A673 (cell line): ENCODE data around the gene HYCC2. TPM values are rescaled to one million over a fixed set of nuclear protein-coding genes. Genes with fewer than 3 reads are reported as not detected.
A peak's percentile ranks its signal among the peaks of the same experiment; 100 is the strongest.
"Not testable (repeated sequence)": the region's sequence is repeated elsewhere in the genome, so short reads cannot be mapped to it uniquely, and the experiment has no call there.

Experiments
- BruUV-seq: library from RNA; stranded (reverse); fragments of 400-500 nt; replicated peaks from 2 replicates; lab custom pipeline; 2021; lab: Mats Ljungman, UMichigan
- CTCF ChIA-PET: fragments of 300-600 bp; sonication (Branson Sonifier 250); formaldehyde crosslinking; loops from one replicate; lab custom pipeline; 2022; ENCODE audit warnings: antibody characterized with exemption; lab: Charles Lee
- POLR2A ChIA-PET: fragments of 300-600 bp; sonication (Branson Sonifier 250); formaldehyde crosslinking; loops from one replicate; lab custom pipeline; 2022; ENCODE audit warnings: antibody characterized with exemption; ENCODE audit not compliant: low non-redundant PET; lab: Charles Lee
- DNase-seq: peaks from one replicate; pipeline ENCODE4 v3.0.0-alpha.2; 2015; ENCODE audit warnings: low spot score
- H3K27ac ChIP-seq: fragments of 200-600 bp; sonication (generic); 2 replicates; pipeline ENCODE4 v1.5.1; 2016; ENCODE audit warnings: mixed run types, low read depth, mild to moderate bottlenecking, mixed read lengths, antibody characterized with exemption, low read length; ENCODE audit not compliant: poor library complexity, severe bottlenecking
- H3K27me3 ChIP-seq: fragments of 200-600 bp; sonication (generic); replicated peaks from 2 replicates; pipeline ENCODE4 v1.6.1; 2017; ENCODE audit warnings: mixed run types, low read depth, mild to moderate bottlenecking, mixed read lengths, antibody characterized with exemption, low read length; ENCODE audit not compliant: insufficient read depth, poor library complexity
- H3K36me3 ChIP-seq: fragments of 200-600 bp; sonication (generic); 2 replicates; pipeline ENCODE4 v1.6.1; 2016; ENCODE audit warnings: mixed run types, mild to moderate bottlenecking, mixed read lengths, antibody characterized with exemption, low read length; ENCODE audit not compliant: insufficient read depth, poor library complexity, severe bottlenecking
- H3K4me1 ChIP-seq: fragments of 200-600 bp; sonication (generic); 2 replicates; pipeline ENCODE4 v1.6.1; 2017; ENCODE audit warnings: mixed run types, mild to moderate bottlenecking, mixed read lengths, antibody characterized with exemption, low read length; ENCODE audit not compliant: insufficient read depth, poor library complexity, severe bottlenecking
- H3K4me3 ChIP-seq: fragments of 200-600 bp; sonication (generic); 2 replicates; pipeline ENCODE4 v1.5.1; 2016; ENCODE audit warnings: low read depth, mixed run types, mild to moderate bottlenecking, mixed read lengths, low read length; ENCODE audit not compliant: poor library complexity, severe bottlenecking
- H3K9me3 ChIP-seq: fragments of 200-600 bp; sonication (generic); 2 replicates; pipeline ENCODE4 v1.6.1; 2016; ENCODE audit warnings: mixed run types, low read depth, mild to moderate bottlenecking, mixed read lengths, antibody characterized with exemption, low read length; ENCODE audit not compliant: poor library complexity, severe bottlenecking
- CTCF ChIP-seq: fragments of 300-800, 200-600 bp; sonication (generic); conservative IDR thresholded peaks from 2 replicates; pipeline ENCODE4 v1.5.1; 2017; ENCODE audit warnings: low read depth, mild to moderate bottlenecking, antibody characterized with exemption, low read length, moderate library complexity, mixed read lengths
- EZH2 ChIP-seq: fragments of 200-600 bp; sonication (generic); IDR thresholded peaks from 2 replicates; pipeline ENCODE4 v1.6.1; 2017; ENCODE audit warnings: borderline replicate concordance, low read depth, mild to moderate bottlenecking, mixed read lengths, antibody characterized with exemption, low read length; ENCODE audit not compliant: poor library complexity, severe bottlenecking
- intact Hi-C: fragments of 100-400 bp; cut with micrococcal nuclease; formaldehyde crosslinking; loops from one replicate; pipeline ENCODE4 v1.10.0; 2022; ENCODE audit not compliant: unreplicated experiment
- total RNA-seq: library from RNA; stranded (reverse); gene quantifications from 2 replicates; pipeline ENCODE4 v1.2.3, GENCODE V29; 2021

Gene HYCC2
- total RNA-seq, 1 experiment from 2014 or later, result 18.4 TPM

GRCh38 chr2:201118121-201118960, 46.9 kb upstream of the HYCC2 start:
- CTCF ChIA-PET, result interaction anchor here (0.6 to 1.5 kb wide), 3 partner anchors 40 to 212 kb away, joined by 3 to 5 read pairs (median 4); no protein-coding TSS in a partner anchor
- no peaks in the 10 kb centered on the region for H3K9me3 ChIP-seq
- peak overlapping the region; percentile 98 for H3K27ac ChIP-seq
- BruUV-seq, result no TSS peak
- no peaks in the 10 kb centered on the region for H3K27me3 ChIP-seq
- peak; percentile 91 for DNase-seq
- H3K4me3 ChIP-seq, result peak overlapping the region; percentile 76
- POLR2A ChIA-PET, result no interaction called here
- peaks cover 23% of the 10 kb centered on the region for H3K4me1 ChIP-seq
- intact Hi-C loops, result loop anchor here (5.0 to 10.0 kb wide), 2 partner anchors 46 to 304 kb away; partner anchors contain the start of genes BZW1, HYCC2 and NDUFB3
- TF ChIP-seq EZH2 (no peak), CTCF (peak; percentile 59)
- H3K36me3 ChIP-seq, result no peaks in the 10 kb centered on the region

GRCh38 chr2:201117735-201118094, 46.2 kb upstream of the HYCC2 start:
- DNase-seq, H3K27me3 ChIP-seq, H3K36me3 ChIP-seq, POLR2A ChIA-PET, H3K9me3 ChIP-seq: not testable (repeated sequence)
- BruUV-seq, result TSS peak; percentile 36
- Histone ChIP-seq H3K27ac (peak overlapping the region; percentile 98), H3K4me3 (peak overlapping the region; percentile 76), H3K4me1 (peaks cover 19% of the 10 kb centered on the region)
- CTCF ChIA-PET, result interaction anchor here (0.7 to 1.5 kb wide), 3 partner anchors 17 to 60 kb away, joined by 3 to 5 read pairs (median 3); no protein-coding TSS in a partner anchor
- intact Hi-C loops, result loop anchor here (2.0 to 10.0 kb wide), 3 partner anchors 33 to 303 kb away; partner anchors contain the start of genes BZW1, HYCC2 and NDUFB3

- TF ChIP-seq CTCF, result peak; percentile 40; the same call in 1 of the 2 replicates
- no peak for TF ChIP-seq EZH2
- peaks cover 19% of the 10 kb centered on the region for H3K4me1 ChIP-seq
- DNase-seq, result peak; percentile 87
- no peaks in the 10 kb centered on the region for H3K9me3 ChIP-seq
- no peaks in the 10 kb centered on the region for H3K27me3 ChIP-seq
- CTCF ChIA-PET, result interaction anchor here (0.7 to 1.5 kb wide), 2 partner anchors 16 to 41 kb away, joined by 3 to 5 read pairs; no protein-coding TSS in a partner anchor
- H3K4me3 ChIP-seq, result peak overlapping the region; percentile 76
- BruUV-seq, result no TSS peak
- H3K27ac ChIP-seq, result peak overlapping the region; percentile 98
- POLR2A ChIA-PET, result no interaction called here
- intact Hi-C loops, result loop anchor here (2.0 to 10.0 kb wide), 3 partner anchors 34 to 302 kb away; partner anchors contain the start of genes BZW1, HYCC2 and NDUFB3
- no peaks in the 10 kb centered on the region for H3K36me3 ChIP-seq
Measured at GRCh38 chr2:201116959-201117734, 45.7 kb upstream of the HYCC2 start.
